Measurements from ENCODE around the gene GOLGA7B. TPM values are rescaled to one million over a fixed set of nuclear protein-coding genes. Genes with fewer than 3 reads are reported as not detected.

The GOLGA7B gene
- total and polyA plus RNA-seq, 7 donors = 0.19 to 4.1 (median 0.77) TPM

GRCh38 chr10:97901381-97901780 is 51.7 kb downstream of the GOLGA7B start:
- intact Hi-C loops (cut with DNase I) = no loop called here
- H3K9me3 ChIP-seq = no peaks in the 10 kb centered on the region
- no peaks in the 10 kb centered on the region for H3K36me3 ChIP-seq (ENCODE audit: insufficient read depth in 1 of 2, low read depth in 1 of 2)
- WGBS, 3 donors = 87 to 90% (median 89%) methylated on average over 12 of the region's 12 CpGs
- no peak overlapping the region for H3K4me3 ChIP-seq
- H3K27ac ChIP-seq = no peak overlapping the region
- no peaks in the 10 kb centered on the region for H3K4me1 ChIP-seq
- peaks cover 0 to 15% (median 4%) of the 10 kb centered on the region in 3 donors for H3K27me3 ChIP-seq (ENCODE audit: insufficient read depth in 3 of 3, low read length in 2 of 3)
- TF ChIP-seq CTCF (IDR thresholded peaks at IDR 0.05) = no peak
- ATAC-seq (no peak), DNase-seq (no peak)

- no peak for TF ChIP-seq CTCF (IDR thresholded peaks at IDR 0.05)
- DNase-seq = no peak
- 43 to 56% (median 52%) methylated on average over 9 of the region's 9 CpGs for WGBS, 3 donors
- ATAC-seq = no peak
- H3K36me3 ChIP-seq (ENCODE audit: insufficient read depth in 1 of 2, low read depth in 1 of 2) = no peaks in the 10 kb centered on the region
- no peak overlapping the region for H3K27ac ChIP-seq
- intact Hi-C loops (cut with DNase I) = no loop called here
- peaks cover 0 to 8% (median 4%) of the 10 kb centered on the region in 3 donors for H3K27me3 ChIP-seq (ENCODE audit: insufficient read depth in 3 of 3, low read length in 2 of 3)
- no peak overlapping the region for H3K4me3 ChIP-seq
- H3K9me3 ChIP-seq = no peaks in the 10 kb centered on the region
- H3K4me1 ChIP-seq = no peaks in the 10 kb centered on the region
Measured at GRCh38 chr10:97903128-97904017, 53.7 kb downstream of the GOLGA7B start.

GRCh38 chr10:97904018-97904381 is 54.4 kb downstream of the GOLGA7B start:
- WGBS, 3 donors = 69 to 76% (median 71%) methylated on average over 5 of the region's 5 CpGs

GRCh38 chr10:97904576-97904975 is 54.9 kb downstream of the GOLGA7B start:
- Histone ChIP-seq H3K36me3 (ENCODE audit: insufficient read depth in 1 of 2, low read depth in 1 of 2) (no peaks in the 10 kb centered on the region), H3K9me3 (no peaks in the 10 kb centered on the region), H3K27ac (no peak overlapping the region), H3K27me3 (ENCODE audit: insufficient read depth in 3 of 3, low read length in 2 of 3) (peaks cover 0 to 8% (median 4%) of the 10 kb centered on the region in 3 donors), H3K4me1 (no peaks in the 10 kb centered on the region), H3K4me3 (no peak overlapping the region)
- intact Hi-C loops (cut with DNase I) = no loop called here
- ATAC-seq (no peak), DNase-seq (no peak)
- WGBS, 3 donors = 86 to 92% (median 89%) methylated on average over 11 of the region's 11 CpGs
- TF ChIP-seq CTCF (IDR thresholded peaks at IDR 0.05) = no peak

More at GRCh38 chr10:97904018-97904381, 54.4 kb downstream of the GOLGA7B start:
- no peak for TF ChIP-seq CTCF (IDR thresholded peaks at IDR 0.05)
- H3K4me3 ChIP-seq = no peak overlapping the region
- intact Hi-C loops (cut with DNase I) = no loop called here
- peaks cover 0 to 8% (median 4%) of the 10 kb centered on the region in 3 donors for H3K27me3 ChIP-seq (ENCODE audit: insufficient read depth in 3 of 3, low read length in 2 of 3)
- no peak overlapping the region for H3K27ac ChIP-seq
- no peaks in the 10 kb centered on the region for H3K36me3 ChIP-seq (ENCODE audit: insufficient read depth in 1 of 2, low read depth in 1 of 2)
- no peaks in the 10 kb centered on the region for H3K4me1 ChIP-seq
- no peak for DNase-seq
- no peaks in the 10 kb centered on the region for H3K9me3 ChIP-seq
- no peak for ATAC-seq

Data from psoas muscle (tissue), 8 donors.